Measurements from ENCODE around the gene CENATAC.

DNA sequence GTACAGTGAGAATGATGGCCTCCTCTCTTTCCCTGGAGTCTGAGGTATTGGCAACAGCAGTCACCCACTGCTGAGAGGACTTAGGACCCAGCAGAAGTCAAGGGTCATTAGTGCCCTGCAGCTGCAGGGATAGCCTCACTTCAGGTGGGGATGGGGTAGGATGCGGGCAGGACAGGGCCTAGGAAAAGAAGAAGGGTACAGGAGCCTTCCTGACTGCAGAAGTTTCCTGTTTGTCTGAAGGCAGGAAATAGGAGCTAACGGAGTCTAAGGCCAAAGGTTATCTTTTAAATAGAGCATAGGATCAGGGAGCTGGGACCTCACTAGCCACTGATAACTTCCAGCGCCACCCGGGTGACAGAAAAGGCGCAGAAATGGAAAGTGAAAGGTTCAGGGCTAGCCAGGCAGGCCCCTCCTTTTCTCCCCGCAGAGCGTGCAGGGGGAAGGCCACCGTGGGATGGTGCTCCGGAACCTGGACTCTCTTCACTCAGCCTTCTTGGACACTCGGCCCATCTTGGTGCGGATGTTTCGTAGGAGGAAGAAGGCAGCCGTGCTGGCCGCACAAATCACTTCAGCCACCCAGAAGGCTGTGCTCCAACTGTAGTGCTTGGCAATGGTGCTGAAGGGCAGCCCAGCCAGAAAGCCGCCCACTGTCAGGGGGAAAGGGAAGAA, 26.6 kb downstream of the CENATAC start:
- TF ChIP-seq, protein P1, sequence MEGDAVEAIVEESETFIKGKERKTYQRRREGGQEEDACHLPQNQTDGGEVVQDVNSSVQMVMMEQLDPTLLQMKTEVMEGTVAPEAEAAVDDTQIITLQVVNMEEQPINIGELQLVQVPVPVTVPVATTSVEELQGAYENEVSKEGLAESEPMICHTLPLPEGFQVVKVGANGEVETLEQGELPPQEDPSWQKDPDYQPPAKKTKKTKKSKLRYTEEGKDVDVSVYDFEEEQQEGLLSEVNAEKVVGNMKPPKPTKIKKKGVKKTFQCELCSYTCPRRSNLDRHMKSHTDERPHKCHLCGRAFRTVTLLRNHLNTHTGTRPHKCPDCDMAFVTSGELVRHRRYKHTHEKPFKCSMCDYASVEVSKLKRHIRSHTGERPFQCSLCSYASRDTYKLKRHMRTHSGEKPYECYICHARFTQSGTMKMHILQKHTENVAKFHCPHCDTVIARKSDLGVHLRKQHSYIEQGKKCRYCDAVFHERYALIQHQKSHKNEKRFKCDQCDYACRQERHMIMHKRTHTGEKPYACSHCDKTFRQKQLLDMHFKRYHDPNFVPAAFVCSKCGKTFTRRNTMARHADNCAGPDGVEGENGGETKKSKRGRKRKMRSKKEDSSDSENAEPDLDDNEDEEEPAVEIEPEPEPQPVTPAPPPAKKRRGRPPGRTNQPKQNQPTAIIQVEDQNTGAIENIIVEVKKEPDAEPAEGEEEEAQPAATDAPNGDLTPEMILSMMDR (IDR thresholded peaks at IDR 0.05; ENCODE audit: insufficient read depth, low read length) = no peak
- TF ChIP-seq POLR2AphosphoS5 (IDR thresholded peaks at IDR 0.05; ENCODE audit: low read depth) (no peak), GABPA (IDR thresholded peaks at IDR 0.05; ENCODE audit: low read depth) (no peak), SPI1 (IDR thresholded peaks at IDR 0.05; ENCODE audit: borderline replicate concordance, low read depth) (no peak)
- TF ChIP-seq, protein P2, sequence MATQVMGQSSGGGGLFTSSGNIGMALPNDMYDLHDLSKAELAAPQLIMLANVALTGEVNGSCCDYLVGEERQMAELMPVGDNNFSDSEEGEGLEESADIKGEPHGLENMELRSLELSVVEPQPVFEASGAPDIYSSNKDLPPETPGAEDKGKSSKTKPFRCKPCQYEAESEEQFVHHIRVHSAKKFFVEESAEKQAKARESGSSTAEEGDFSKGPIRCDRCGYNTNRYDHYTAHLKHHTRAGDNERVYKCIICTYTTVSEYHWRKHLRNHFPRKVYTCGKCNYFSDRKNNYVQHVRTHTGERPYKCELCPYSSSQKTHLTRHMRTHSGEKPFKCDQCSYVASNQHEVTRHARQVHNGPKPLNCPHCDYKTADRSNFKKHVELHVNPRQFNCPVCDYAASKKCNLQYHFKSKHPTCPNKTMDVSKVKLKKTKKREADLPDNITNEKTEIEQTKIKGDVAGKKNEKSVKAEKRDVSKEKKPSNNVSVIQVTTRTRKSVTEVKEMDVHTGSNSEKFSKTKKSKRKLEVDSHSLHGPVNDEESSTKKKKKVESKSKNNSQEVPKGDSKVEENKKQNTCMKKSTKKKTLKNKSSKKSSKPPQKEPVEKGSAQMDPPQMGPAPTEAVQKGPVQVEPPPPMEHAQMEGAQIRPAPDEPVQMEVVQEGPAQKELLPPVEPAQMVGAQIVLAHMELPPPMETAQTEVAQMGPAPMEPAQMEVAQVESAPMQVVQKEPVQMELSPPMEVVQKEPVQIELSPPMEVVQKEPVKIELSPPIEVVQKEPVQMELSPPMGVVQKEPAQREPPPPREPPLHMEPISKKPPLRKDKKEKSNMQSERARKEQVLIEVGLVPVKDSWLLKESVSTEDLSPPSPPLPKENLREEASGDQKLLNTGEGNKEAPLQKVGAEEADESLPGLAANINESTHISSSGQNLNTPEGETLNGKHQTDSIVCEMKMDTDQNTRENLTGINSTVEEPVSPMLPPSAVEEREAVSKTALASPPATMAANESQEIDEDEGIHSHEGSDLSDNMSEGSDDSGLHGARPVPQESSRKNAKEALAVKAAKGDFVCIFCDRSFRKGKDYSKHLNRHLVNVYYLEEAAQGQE (IDR thresholded peaks at IDR 0.05; ENCODE audit: insufficient replicate concordance, low read depth) = no peak
